ENCODE data around the gene APLN.

The APLN gene

DNA sequence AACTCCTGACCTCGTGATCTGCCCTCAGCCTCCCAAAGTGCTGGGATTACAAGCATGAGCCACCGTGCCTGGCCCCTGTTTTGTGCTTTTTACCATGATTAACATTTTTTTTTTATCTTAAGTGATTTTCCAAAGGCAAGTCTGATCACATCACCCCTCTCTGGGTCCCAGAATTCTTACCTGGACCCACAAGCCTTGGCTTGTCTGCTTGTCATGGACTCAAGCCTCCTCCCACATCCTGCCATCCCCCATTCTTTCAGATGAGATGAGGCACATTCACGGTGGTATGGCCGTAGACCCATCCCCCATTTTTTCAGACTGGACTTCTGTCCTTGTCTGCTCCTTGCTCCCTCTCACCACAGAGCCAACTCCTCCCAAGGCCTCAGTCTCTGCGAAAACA lies 55.3 kb downstream of the APLN start:
- DNase-seq (ENCODE audit: low spot score), result no peak

- no peak for DNase-seq (ENCODE audit: low spot score)
Observed at GRCh38 chrX:129597905-129598304, 56.9 kb downstream of the APLN start.

GRCh38 chrX:129596077-129596476 lies 58.7 kb downstream of the APLN start:
- no peak for DNase-seq (ENCODE audit: low spot score)

Data from SK-N-DZ (cell line).